ENCODE measurements around the gene OTOG. TPM values are rescaled to one million over a fixed set of nuclear protein-coding genes. Genes with fewer than 3 reads are reported as not detected.
A peak's percentile ranks its signal among the peaks of the same experiment; 100 is the strongest.

The OTOG gene
- total and polyA plus RNA-seq, 4 experiments from 2014 or later = not detected

DNA sequence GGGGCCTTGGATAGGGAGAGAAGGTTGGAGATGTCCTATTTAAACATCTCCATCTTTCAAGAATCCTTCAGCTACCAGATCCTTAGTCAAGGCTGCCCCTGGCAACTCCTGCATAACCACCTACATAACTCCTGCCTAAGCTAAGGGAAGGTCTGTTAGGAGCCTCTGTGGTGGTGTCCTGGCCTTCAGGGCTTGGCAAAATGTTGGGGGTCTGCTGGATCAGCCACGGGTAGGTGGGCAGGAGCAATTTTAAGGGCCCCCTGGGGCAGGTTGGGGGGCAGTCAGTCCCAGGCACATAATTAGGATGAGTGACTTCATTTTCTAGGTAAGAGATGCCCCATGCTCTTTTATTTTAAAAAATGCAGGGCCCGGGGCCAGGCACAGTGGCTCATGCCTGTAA is 28.7 kb upstream of the OTOG start:
- Mint-ChIP-seq H3K27ac (peak overlapping the region in 1 of 7 donors; percentile 44), H3K4me3 (no peak overlapping the region), H3K4me1 (no peaks in the 10 kb centered on the region), H3K36me3 (no peaks in the 10 kb centered on the region), H3K27me3 (peaks cover 0 to 4% of the 10 kb centered on the region in 2 donors), H3K9me3 (peaks cover 0 to under 1% (median 0%) of the 10 kb centered on the region in 8 donors)
- Histone ChIP-seq H3K36me3 (ENCODE audit: insufficient read depth, low read length) (no peaks in the 10 kb centered on the region), H3K9me3 (ENCODE audit: control insufficient read depth in 1 of 2, low read length in 2 of 2) (no peaks in the 10 kb centered on the region), H3K4me1 (ENCODE audit: insufficient read depth, low read length) (no peaks in the 10 kb centered on the region), H3K27ac (ENCODE audit: low read depth, low read length) (no peak overlapping the region), H3K4me3 (ENCODE audit: low read length in 2 of 2) (no peak overlapping the region), H3K27me3 (ENCODE audit: insufficient read depth, low read length) (no peaks in the 10 kb centered on the region)
- CTCF ChIA-PET (ENCODE audit: partially characterized antibody) = interaction anchor here (3.0 to 3.5 kb wide), 2 partner anchors 10 to 14 kb away, joined by 14 to 17 read pairs; no protein-coding TSS in a partner anchor
- POLR2A ChIA-PET (ENCODE audit: partially characterized antibody) = no interaction called here
- no peak for DNase-seq
- intact Hi-C loops (cut with micrococcal nuclease) = no loop called here

DNA sequence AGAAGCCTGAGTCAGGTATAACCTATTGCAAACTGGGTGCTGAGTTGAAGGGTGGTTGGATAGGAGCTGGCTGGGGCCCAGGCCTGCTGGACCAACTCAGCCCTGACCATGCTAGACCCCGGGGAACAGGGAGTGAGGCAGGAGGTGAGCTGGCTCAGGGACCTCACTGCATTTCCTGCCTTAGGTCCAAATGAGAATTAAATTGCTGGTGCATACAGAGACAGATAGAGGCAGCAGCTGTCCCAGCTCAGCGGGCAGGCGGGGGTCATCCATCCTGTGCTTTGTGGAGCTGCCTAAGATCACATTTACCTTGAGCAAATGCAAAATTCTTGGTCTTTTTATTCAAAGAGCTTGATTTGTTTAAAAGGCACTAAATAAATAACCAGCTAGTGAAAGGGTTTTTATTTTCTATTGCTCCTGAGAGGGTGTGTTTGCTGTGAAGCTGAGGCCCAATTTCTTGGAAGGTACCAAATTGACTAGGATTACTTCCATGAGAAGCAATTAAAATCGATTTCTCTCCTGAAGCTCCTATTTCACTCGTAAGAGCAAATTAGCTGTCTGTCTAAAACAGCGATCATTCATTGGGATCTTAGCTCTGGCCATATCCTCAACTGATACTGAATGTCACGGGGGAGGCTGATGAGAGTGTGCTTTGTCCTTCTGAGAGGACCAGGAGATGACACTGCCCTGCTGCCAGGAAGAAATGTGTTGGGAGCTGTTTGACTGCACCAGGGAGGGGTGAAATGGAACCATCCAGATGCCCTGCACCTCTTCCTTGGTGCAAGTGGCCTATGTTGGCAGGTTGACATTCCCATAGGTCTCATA is 27.8 kb upstream of the OTOG start:
- H3K9me3 ChIP-seq (ENCODE audit: control insufficient read depth in 1 of 2, low read length in 2 of 2) = no peaks in the 10 kb centered on the region
- intact Hi-C loops (cut with micrococcal nuclease) = no loop called here
- ChIA-PET POLR2A (ENCODE audit: partially characterized antibody) (no interaction called here), CTCF (ENCODE audit: partially characterized antibody) (interaction anchor here (1.5 to 3.5 kb wide), 3 partner anchors 9 to 131 kb away, joined by 3 to 17 read pairs (median 14); partner anchors contain the start of gene KCNJ11)
- Mint-ChIP-seq H3K27me3 (peaks cover 0 to 4% of the 10 kb centered on the region in 2 donors), H3K27ac (peak overlapping the region in 1 of 7 donors; percentile 32), H3K9me3 (peaks cover 0 to 2% (median 0%) of the 10 kb centered on the region in 8 donors), H3K4me1 (no peaks in the 10 kb centered on the region), H3K36me3 (no peaks in the 10 kb centered on the region), H3K4me3 (no peak overlapping the region)
- H3K27ac ChIP-seq (ENCODE audit: low read depth, low read length) = no peak overlapping the region
- DNase-seq = no peak
- no peak overlapping the region for H3K4me3 ChIP-seq (ENCODE audit: low read length in 2 of 2)
- no peaks in the 10 kb centered on the region for H3K36me3 ChIP-seq (ENCODE audit: insufficient read depth, low read length)
- H3K27me3 ChIP-seq (ENCODE audit: insufficient read depth, low read length) = no peaks in the 10 kb centered on the region
- no peaks in the 10 kb centered on the region for H3K4me1 ChIP-seq (ENCODE audit: insufficient read depth, low read length)

DNA sequence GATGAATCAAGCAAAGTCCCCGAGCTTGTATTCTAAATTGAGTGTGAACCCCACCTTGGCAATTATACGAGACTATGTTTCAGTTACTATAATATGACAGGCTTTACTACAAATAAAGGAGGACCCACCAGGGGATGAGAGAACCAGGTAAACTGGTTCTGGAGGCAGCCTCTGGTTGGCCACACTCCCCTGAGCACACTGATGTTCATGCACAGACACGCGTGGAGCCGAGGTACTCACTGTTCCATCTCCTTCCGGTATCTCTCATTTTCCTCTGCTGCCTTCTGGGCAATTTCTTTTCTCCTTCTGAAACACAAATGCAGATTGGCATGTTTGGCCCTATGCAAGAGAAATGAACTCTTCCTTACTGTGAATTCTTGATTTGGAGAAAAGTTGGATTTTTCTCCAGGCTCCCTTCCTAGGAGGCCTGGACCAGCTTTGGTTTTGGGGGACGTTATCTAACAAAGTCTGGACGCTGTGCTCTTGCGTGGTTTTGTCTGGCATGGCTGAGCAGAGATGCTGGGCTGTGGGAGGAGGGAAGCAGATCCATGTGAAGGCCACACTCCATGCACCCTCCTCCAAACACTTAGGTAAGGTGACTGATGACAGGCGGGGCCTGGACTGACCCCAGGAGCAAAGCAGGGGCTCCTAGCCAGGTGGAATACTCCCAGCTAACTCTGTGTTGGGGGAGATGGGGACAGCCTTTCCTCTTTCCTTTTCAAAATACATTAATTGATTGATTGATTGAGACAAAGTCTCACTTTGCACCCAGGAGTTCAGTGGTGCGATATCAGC is 25.8 kb upstream of the OTOG start:
- intact Hi-C loops (cut with micrococcal nuclease) = no loop called here
- CTCF ChIA-PET (ENCODE audit: partially characterized antibody) = interaction anchor here (1.5 kb wide), 1 partner anchor 133 kb away, joined by 3 read pairs; the partner anchor contains the start of gene KCNJ11
- no peaks in the 10 kb centered on the region for H3K36me3 Mint-ChIP-seq

DNA sequence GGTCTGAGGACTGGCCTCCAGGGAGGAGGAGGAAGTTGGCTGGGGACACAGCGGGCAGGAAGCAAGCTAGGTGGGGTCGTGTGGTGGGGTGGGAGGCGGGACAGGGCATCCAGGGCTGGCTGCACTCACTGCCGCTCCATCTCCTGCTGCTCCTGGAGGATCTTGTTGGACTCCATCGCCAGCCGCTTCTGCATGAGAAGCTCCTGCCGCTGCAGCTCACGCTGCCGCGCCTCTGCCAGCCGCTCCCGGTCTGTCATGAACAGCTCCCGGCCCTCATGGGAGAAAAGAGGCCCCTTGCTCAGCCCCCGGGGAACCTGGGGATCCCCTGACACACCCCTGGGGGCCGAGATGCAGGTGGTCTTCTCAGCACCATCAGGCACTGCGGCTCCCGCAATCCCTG is 24.4 kb upstream of the OTOG start:
- intact Hi-C loops (cut with micrococcal nuclease) = no loop called here
- no peak for DNase-seq
- ChIA-PET CTCF (ENCODE audit: partially characterized antibody) (no interaction called here), POLR2A (ENCODE audit: partially characterized antibody) (no interaction called here)
- no peaks in the 10 kb centered on the region for H3K27me3 ChIP-seq (ENCODE audit: insufficient read depth, low read length)
- no peaks in the 10 kb centered on the region for H3K9me3 ChIP-seq (ENCODE audit: control insufficient read depth in 1 of 2, low read length in 2 of 2)
- H3K27me3 Mint-ChIP-seq = peaks cover 3 to 4% of the 10 kb centered on the region in 2 donors
- no peaks in the 10 kb centered on the region for H3K36me3 Mint-ChIP-seq
- no peak overlapping the region for H3K4me3 ChIP-seq (ENCODE audit: low read length in 2 of 2)
- no peaks in the 10 kb centered on the region for H3K4me1 Mint-ChIP-seq
- H3K27ac ChIP-seq (ENCODE audit: low read depth, low read length) = no peak overlapping the region
- peaks cover 0 to 2% (median 0%) of the 10 kb centered on the region in 8 donors for H3K9me3 Mint-ChIP-seq
- H3K27ac Mint-ChIP-seq = peak overlapping the region in 1 of 7 donors; percentile 42
- no peak overlapping the region for H3K4me3 Mint-ChIP-seq
- H3K36me3 ChIP-seq (ENCODE audit: insufficient read depth, low read length) = no peaks in the 10 kb centered on the region
- H3K4me1 ChIP-seq (ENCODE audit: insufficient read depth, low read length) = no peaks in the 10 kb centered on the region

More for the DNA sequence above, 25.8 kb upstream of the OTOG start:
- DNase-seq = no peak
- Mint-ChIP-seq H3K4me3 (no peak overlapping the region), H3K4me1 (no peaks in the 10 kb centered on the region), H3K27me3 (peaks cover 4 to 5% of the 10 kb centered on the region in 2 donors), H3K9me3 (peaks cover 0 to 2% (median 0%) of the 10 kb centered on the region in 8 donors), H3K27ac (no peak overlapping the region)
- Histone ChIP-seq H3K4me3 (ENCODE audit: low read length in 2 of 2) (no peak overlapping the region), H3K36me3 (ENCODE audit: insufficient read depth, low read length) (no peaks in the 10 kb centered on the region), H3K27ac (ENCODE audit: low read depth, low read length) (no peak overlapping the region), H3K4me1 (ENCODE audit: insufficient read depth, low read length) (no peaks in the 10 kb centered on the region), H3K9me3 (ENCODE audit: control insufficient read depth in 1 of 2, low read length in 2 of 2) (no peaks in the 10 kb centered on the region), H3K27me3 (ENCODE audit: insufficient read depth, low read length) (no peaks in the 10 kb centered on the region)
- POLR2A ChIA-PET (ENCODE audit: partially characterized antibody) = no interaction called here

DNA sequence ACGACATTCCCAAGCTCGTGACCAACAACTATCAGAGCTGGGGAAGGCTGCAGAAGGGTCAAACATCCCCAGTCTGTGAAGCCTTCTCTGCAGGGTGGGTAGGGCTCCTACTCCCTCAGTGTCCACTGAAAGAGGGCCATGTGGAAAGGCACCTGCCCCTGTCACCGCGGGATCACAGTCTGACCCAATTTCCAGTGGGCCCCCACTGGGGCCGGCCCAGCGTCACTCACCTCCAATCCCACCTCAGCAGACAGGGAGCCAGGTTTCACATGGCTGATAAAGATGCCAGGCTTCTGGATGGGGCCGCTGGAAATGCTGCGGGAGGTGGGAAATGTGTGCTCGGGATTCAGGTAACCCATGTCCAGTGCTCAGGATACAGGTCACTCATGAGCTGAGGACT is 22.8 kb upstream of the OTOG start:
- peaks cover 0 to 2% (median 0%) of the 10 kb centered on the region in 8 donors for H3K9me3 Mint-ChIP-seq
- no peaks in the 10 kb centered on the region for H3K4me1 ChIP-seq (ENCODE audit: insufficient read depth, low read length)
- no peaks in the 10 kb centered on the region for H3K9me3 ChIP-seq (ENCODE audit: control insufficient read depth in 1 of 2, low read length in 2 of 2)
- H3K36me3 ChIP-seq (ENCODE audit: insufficient read depth, low read length) = no peaks in the 10 kb centered on the region
- no peaks in the 10 kb centered on the region for H3K36me3 Mint-ChIP-seq
- no peak overlapping the region for H3K27ac Mint-ChIP-seq
- H3K4me3 ChIP-seq (ENCODE audit: low read length in 2 of 2) = no peak overlapping the region
- H3K27ac ChIP-seq (ENCODE audit: low read depth, low read length) = no peak overlapping the region
- CTCF ChIA-PET (ENCODE audit: partially characterized antibody) = interaction anchor here (0.8 to 3.1 kb wide), 6 partner anchors 16 to 295 kb away, joined by 3 to 8 read pairs (median 4); partner anchors contain the start of gene KCNJ11
- no peaks in the 10 kb centered on the region for H3K4me1 Mint-ChIP-seq
- DNase-seq = no peak
- H3K27me3 Mint-ChIP-seq = peaks cover 1 to 4% of the 10 kb centered on the region in 2 donors
- POLR2A ChIA-PET (ENCODE audit: partially characterized antibody) = no interaction called here
- H3K4me3 Mint-ChIP-seq = no peak overlapping the region
- H3K27me3 ChIP-seq (ENCODE audit: insufficient read depth, low read length) = no peaks in the 10 kb centered on the region
- intact Hi-C loops (cut with micrococcal nuclease) = no loop called here

DNA sequence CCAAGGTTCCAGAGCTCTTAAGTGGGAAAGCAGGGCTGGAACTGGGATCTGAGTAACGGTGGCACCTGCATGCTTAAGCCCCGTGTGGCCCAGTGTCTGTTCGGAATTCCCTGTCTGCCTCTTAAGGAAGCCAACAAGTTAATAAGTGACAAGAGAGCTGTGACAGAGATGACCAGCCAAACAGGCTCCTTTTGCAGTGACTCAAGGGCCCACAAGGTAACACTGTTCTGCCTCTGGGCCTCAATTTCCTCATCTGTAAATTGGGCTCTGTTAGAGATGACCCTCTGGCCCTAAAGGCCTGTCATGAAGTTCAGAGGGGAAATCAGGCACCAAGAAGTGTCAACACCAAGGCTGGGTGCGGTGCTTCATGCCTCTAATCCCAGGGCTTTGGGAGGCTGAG is 21.5 kb upstream of the OTOG start:
- intact Hi-C loops (cut with micrococcal nuclease) = no loop called here
- H3K27ac ChIP-seq (ENCODE audit: low read depth, low read length) = no peak overlapping the region
- ChIA-PET POLR2A (ENCODE audit: partially characterized antibody) (no interaction called here), CTCF (ENCODE audit: partially characterized antibody) (interaction anchor here (1.5 to 3.1 kb wide), 4 partner anchors 19 to 296 kb away, joined by 4 to 8 read pairs (median 6); partner anchors contain the start of gene KCNJ11)
- Mint-ChIP-seq H3K4me1 (no peaks in the 10 kb centered on the region), H3K9me3 (peaks cover 0 to 2% (median 0%) of the 10 kb centered on the region in 8 donors), H3K27me3 (peaks cover 4 to 5% of the 10 kb centered on the region in 2 donors), H3K36me3 (no peaks in the 10 kb centered on the region), H3K4me3 (no peak overlapping the region), H3K27ac (no peak overlapping the region)
- H3K4me3 ChIP-seq (ENCODE audit: low read length in 2 of 2) = no peak overlapping the region
- H3K27me3 ChIP-seq (ENCODE audit: insufficient read depth, low read length) = no peaks in the 10 kb centered on the region
- no peaks in the 10 kb centered on the region for H3K36me3 ChIP-seq (ENCODE audit: insufficient read depth, low read length)
- DNase-seq = no peak
- no peaks in the 10 kb centered on the region for H3K9me3 ChIP-seq (ENCODE audit: control insufficient read depth in 1 of 2, low read length in 2 of 2)
- no peaks in the 10 kb centered on the region for H3K4me1 ChIP-seq (ENCODE audit: insufficient read depth, low read length)

DNA sequence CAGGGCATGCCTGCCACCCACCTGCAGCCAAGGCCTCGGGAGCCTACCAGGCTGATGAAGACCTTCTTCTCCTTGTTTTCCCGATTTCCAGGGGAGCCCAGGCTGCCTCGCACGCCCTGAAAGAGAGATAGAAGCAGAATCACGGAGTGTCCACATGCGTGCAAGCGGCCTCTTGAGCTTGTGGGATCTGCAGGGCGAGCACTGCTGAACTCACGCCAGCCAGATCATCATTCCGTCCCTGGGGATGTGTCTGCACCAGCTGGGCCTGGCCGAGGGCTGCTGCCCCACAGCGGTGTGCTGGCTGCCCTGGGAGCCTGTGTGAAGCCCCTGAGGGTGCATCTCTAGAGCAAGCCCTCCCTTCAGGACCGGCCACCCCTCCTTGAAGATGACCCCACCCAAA is 20.7 kb upstream of the OTOG start:
- H3K4me1 Mint-ChIP-seq = no peaks in the 10 kb centered on the region
- no peaks in the 10 kb centered on the region for H3K9me3 ChIP-seq (ENCODE audit: control insufficient read depth in 1 of 2, low read length in 2 of 2)
- no peaks in the 10 kb centered on the region for H3K36me3 ChIP-seq (ENCODE audit: insufficient read depth, low read length)
- H3K4me1 ChIP-seq (ENCODE audit: insufficient read depth, low read length) = no peaks in the 10 kb centered on the region
- peaks cover 0 to 2% (median 0%) of the 10 kb centered on the region in 8 donors for H3K9me3 Mint-ChIP-seq
- ChIA-PET CTCF (ENCODE audit: partially characterized antibody) (interaction anchor here (2.5 to 3.1 kb wide), 2 partner anchors 19 to 142 kb away, joined by 7 to 8 read pairs; no protein-coding TSS in a partner anchor), POLR2A (ENCODE audit: partially characterized antibody) (no interaction called here)
- intact Hi-C loops (cut with micrococcal nuclease) = no loop called here
- H3K27me3 Mint-ChIP-seq = peaks cover 4 to 5% of the 10 kb centered on the region in 2 donors
- no peak overlapping the region for H3K27ac ChIP-seq (ENCODE audit: low read depth, low read length)
- no peak for DNase-seq
- H3K4me3 Mint-ChIP-seq = no peak overlapping the region
- H3K27ac Mint-ChIP-seq = no peak overlapping the region
- H3K36me3 Mint-ChIP-seq = no peaks in the 10 kb centered on the region
- no peaks in the 10 kb centered on the region for H3K27me3 ChIP-seq (ENCODE audit: insufficient read depth, low read length)
- H3K4me3 ChIP-seq (ENCODE audit: low read length in 2 of 2) = no peak overlapping the region

Data from CD4-positive, alpha-beta memory T cell (primary cell).